ENCODE measurements around the gene NAIF1. TPM values are rescaled to one million over a fixed set of nuclear protein-coding genes. Genes with fewer than 3 reads are reported as not detected.
A peak's percentile ranks its signal among the peaks of the same experiment; 100 is the strongest.

The NAIF1 gene
- total and polyA plus RNA-seq, 9 donors, result 4.1 to 10.9 (median 6.6) TPM

GRCh38 chr9:128102861-128103588 lies 35.9 kb upstream of the NAIF1 start:
- Histone ChIP-seq H3K9me3 (no peaks in the 10 kb centered on the region), H3K36me3 (no peaks in the 10 kb centered on the region), H3K4me3 (no peak overlapping the region), H3K27ac (peak overlapping the region; percentile 52 to 63), H3K27me3 (no peaks in the 10 kb centered on the region), H3K4me1 (ENCODE audit: insufficient read depth) (peaks cover 51% of the 10 kb centered on the region)
- intact Hi-C loops (cut with DNase I), result loop anchor here in 1 of 4 donors (10.0 kb wide), 1 partner anchor 48 kb away; no protein-coding TSS in a partner anchor
- WGBS, 3 donors, result 65 to 74% (median 68%) methylated on average over 22 to 23 of the region's 23 CpGs
- peak; percentile 61 to 76 (median 71) for DNase-seq
- TF ChIP-seq EP300 (IDR thresholded peaks at IDR 0.05) (no peak), CTCF (IDR thresholded peaks at IDR 0.05) (peak in 1 of 3 donors; percentile 15)

- DNase-seq, result peak in 2 of 5 donors; percentile 36 to 39
- WGBS, 3 donors, result 65 to 68% (median 67%) methylated on average over 13 of the region's 13 CpGs
- no peaks in the 10 kb centered on the region for H3K36me3 ChIP-seq
- H3K27me3 ChIP-seq, result no peaks in the 10 kb centered on the region
- intact Hi-C loops (cut with DNase I), result loop anchor here in 1 of 4 donors (10.0 kb wide), 1 partner anchor 47 kb away; no protein-coding TSS in a partner anchor
- peak overlapping the region in 1 of 2 donors; percentile 63 for H3K27ac ChIP-seq
- no peak overlapping the region for H3K4me3 ChIP-seq
- H3K9me3 ChIP-seq, result no peaks in the 10 kb centered on the region
- H3K4me1 ChIP-seq (ENCODE audit: insufficient read depth), result peaks cover 54% of the 10 kb centered on the region
- TF ChIP-seq CTCF (IDR thresholded peaks at IDR 0.05) (no peak), POLR2A (IDR thresholded peaks at IDR 0.05) (no peak), EP300 (IDR thresholded peaks at IDR 0.05) (no peak)
These were observed 35.1 kb upstream of the NAIF1 start for GRCh38 chr9:128102196-128102595.

- no peak overlapping the region for H3K4me3 ChIP-seq
- H3K27me3 ChIP-seq, result no peaks in the 10 kb centered on the region
- 39 to 45% (median 42%) methylated on average over 20 of the region's 20 CpGs for WGBS, 3 donors
- peaks cover 53% of the 10 kb centered on the region for H3K4me1 ChIP-seq (ENCODE audit: insufficient read depth)
- no peaks in the 10 kb centered on the region for H3K9me3 ChIP-seq
- peak overlapping the region in 1 of 2 donors; percentile 84 for H3K27ac ChIP-seq
- no peaks in the 10 kb centered on the region for H3K36me3 ChIP-seq
- TF ChIP-seq EP300 (IDR thresholded peaks at IDR 0.05), result no peak
- TF ChIP-seq POLR2A (IDR thresholded peaks at IDR 0.05), result no peak
- intact Hi-C loops (cut with DNase I), result loop anchor here in 1 of 4 donors (10.0 kb wide), 1 partner anchor 47 kb away; no protein-coding TSS in a partner anchor
- DNase-seq, result peak; percentile 62 to 80 (median 68)
These were observed 34.6 kb upstream of the NAIF1 start for GRCh38 chr9:128101690-128102089.

- 45 to 62% (median 48%) methylated on average over 12 of the region's 12 CpGs for WGBS, 3 donors
- Histone ChIP-seq H3K9me3 (no peaks in the 10 kb centered on the region), H3K27me3 (no peaks in the 10 kb centered on the region), H3K27ac (peak overlapping the region in 1 of 2 donors; percentile 84), H3K4me1 (ENCODE audit: insufficient read depth) (peaks cover 53% of the 10 kb centered on the region), H3K36me3 (no peaks in the 10 kb centered on the region), H3K4me3 (no peak overlapping the region)
- TF ChIP-seq EP300 (IDR thresholded peaks at IDR 0.05) (no peak), CTCF (IDR thresholded peaks at IDR 0.05) (no peak), POLR2A (IDR thresholded peaks at IDR 0.05) (no peak)
- DNase-seq, result peak in 1 of 5 donors; percentile 41
- intact Hi-C loops (cut with DNase I), result loop anchor here in 1 of 4 donors (10.0 kb wide), 1 partner anchor 46 kb away; no protein-coding TSS in a partner anchor
These were observed 34.1 kb upstream of the NAIF1 start for GRCh38 chr9:128101231-128101661.

- peaks cover 53% of the 10 kb centered on the region for H3K4me1 ChIP-seq (ENCODE audit: insufficient read depth)
- peak overlapping the region; percentile 10 to 84 for H3K27ac ChIP-seq
- no peak for TF ChIP-seq EP300 (IDR thresholded peaks at IDR 0.05)
- no peak for TF ChIP-seq CTCF (IDR thresholded peaks at IDR 0.05)
- TF ChIP-seq POLR2A (IDR thresholded peaks at IDR 0.05), result no peak
- H3K4me3 ChIP-seq, result peak overlapping the region; percentile 49
- intact Hi-C loops (cut with DNase I), result loop anchor here in 1 of 4 donors (10.0 kb wide), 1 partner anchor 46 kb away; no protein-coding TSS in a partner anchor
- peak in 1 of 5 donors; percentile 31 for DNase-seq
- WGBS, 3 donors, result 56 to 70% (median 64%) methylated on average over 10 of the region's 10 CpGs
- H3K27me3 ChIP-seq, result no peaks in the 10 kb centered on the region
- H3K9me3 ChIP-seq, result no peaks in the 10 kb centered on the region
- no peaks in the 10 kb centered on the region for H3K36me3 ChIP-seq
These were observed 33.5 kb upstream of the NAIF1 start for GRCh38 chr9:128100581-128100980.
